H1 (cell line): ENCODE measurements around the gene PTBP1. TPM values are rescaled to one million over a fixed set of nuclear protein-coding genes. Genes with fewer than 3 reads are reported as not detected.

ENCODE experiments used
- CTCF ChIA-PET: fragments of 300-600 bp; sonication (Branson Sonifier 250); formaldehyde crosslinking; loops from one replicate; lab custom pipeline; 2021; ENCODE audit not compliant: partially characterized antibody; lab: Charles Lee
- POLR2A ChIA-PET: fragments of 300-600 bp; sonication (Branson Sonifier 250); formaldehyde crosslinking; loops from one replicate; lab custom pipeline; 2021; ENCODE audit warnings: inconsistent platforms; ENCODE audit not compliant: partially characterized antibody; lab: Charles Lee
- DNase-seq, 2 experiments: peaks; one replicate each; pipeline versions ENCODE4 v3.0.0 to v3.0.0-alpha.2; 2010 to 2022; ENCODE audit warnings: low spot score in 2 of 2, low read depth in 1 of 2, mixed read lengths in 1 of 2
- FAIRE-seq: peaks from 2 replicates; lab custom pipeline; 2011; peaks lifted over from hg19 to GRCh38; lab: Jason Lieb, UNC
- H2AFZ ChIP-seq: 2 replicates; pipeline ENCODE4 v1.8.1; 2012; ENCODE audit warnings: low read length, inconsistent platforms
- H2AK5ac ChIP-seq: 2 replicates; pipeline ENCODE4 v1.6.1; 2013; ENCODE audit warnings: low read depth, low read length
- H2BK120ac ChIP-seq: replicated peaks from 2 replicates; pipeline ENCODE3; 2013; ENCODE audit warnings: low read depth, low read length, inconsistent platforms
- H2BK12ac ChIP-seq: 2 replicates; pipeline ENCODE4 v1.6.1; 2013; ENCODE audit warnings: low read depth, low read length
- H2BK15ac ChIP-seq: 2 replicates; pipeline ENCODE4 v1.6.1; 2013; ENCODE audit warnings: low read length
- H2BK20ac ChIP-seq: 2 replicates; pipeline ENCODE4 v1.6.1; 2013; ENCODE audit warnings: low read length
- H2BK5ac ChIP-seq: 2 replicates; pipeline ENCODE4 v1.6.1; 2013; ENCODE audit warnings: low read depth, low read length
- H3K14ac ChIP-seq: 2 replicates; pipeline ENCODE4 v1.6.1; 2013; ENCODE audit warnings: inconsistent platforms; ENCODE audit not compliant: insufficient read length
- H3K18ac ChIP-seq: 2 replicates; pipeline ENCODE4 v1.6.1; 2013; ENCODE audit warnings: low read length; ENCODE audit errors: extremely low read depth
- H3K23ac ChIP-seq: 2 replicates; pipeline ENCODE4 v1.6.1; 2013; ENCODE audit warnings: inconsistent platforms; ENCODE audit not compliant: insufficient read length
- H3K23me2 ChIP-seq: 2 replicates; pipeline ENCODE4 v1.6.1; 2013; ENCODE audit warnings: low read depth, low read length
- H3K27ac ChIP-seq: 2 replicates; pipeline ENCODE4 v1.6.1; 2011; ENCODE audit warnings: low read depth, low read length, inconsistent platforms
- H3K27me3 ChIP-seq, 4 experiments: replicated peaks in 1 of 4; 1 replicate in 1 of 4; 2 replicates in 3 of 4; pipeline versions ENCODE4 v1.6.1 to v1.8.1; 2011 to 2013; ENCODE audit warnings: low read length in 3 of 4, mild to moderate bottlenecking in 3 of 4, inconsistent platforms in 2 of 4, mixed read lengths in 2 of 4, moderate library complexity in 1 of 4; ENCODE audit not compliant: control insufficient read depth in 3 of 4, insufficient read depth in 3 of 4; ENCODE audit errors: extremely low read depth in 1 of 4
- H3K36me3 ChIP-seq, 4 experiments: 2 replicates each; pipeline versions ENCODE4 v1.6.1 to v1.8.1; 2011 to 2013; ENCODE audit warnings: mild to moderate bottlenecking in 4 of 4, low read length in 3 of 4, moderate library complexity in 2 of 4, control low read depth in 1 of 4, inconsistent platforms in 1 of 4; ENCODE audit not compliant: insufficient read depth in 4 of 4, control insufficient read depth in 2 of 4
- H3K4ac ChIP-seq: replicated peaks from 2 replicates; pipeline ENCODE3; 2013; ENCODE audit warnings: low read length, low read depth, mixed read lengths, inconsistent platforms; ENCODE audit not compliant: insufficient read length
- H3K4me1 ChIP-seq, 4 experiments: replicated peaks in 1 of 4; 1 replicate in 1 of 4; 2 replicates in 3 of 4; pipeline versions ENCODE4 v1.6.1 to v1.8.1; 2011 to 2013; ENCODE audit warnings: low read length in 3 of 4, inconsistent platforms in 2 of 4, mixed read lengths in 1 of 4; ENCODE audit not compliant: insufficient read depth in 4 of 4, control insufficient read depth in 3 of 4
- H3K4me2 ChIP-seq, 2 experiments: 2 replicates each; pipeline versions ENCODE4 v1.6.1 to v1.8.1; 2011 to 2013; ENCODE audit warnings: low read depth in 2 of 2, low read length in 2 of 2, control low read depth in 1 of 2, inconsistent platforms in 1 of 2, mild to moderate bottlenecking in 1 of 2; ENCODE audit not compliant: insufficient read depth in 1 of 2
- H3K4me3 ChIP-seq, 4 experiments: fragments of 200-600, 300-600 bp in 1 of 4; sonication (generic), shearing (Covaris generic), sonication (Bioruptor Twin) in 1 of 4; 2 replicates each; pipeline versions ENCODE4 v1.5.1 to v1.8.1; 2011 to 2016; ENCODE audit warnings: low read length in 4 of 4, low read depth in 3 of 4, control low read depth in 2 of 4, inconsistent platforms in 2 of 4, mild to moderate bottlenecking in 2 of 4, mixed read lengths in 1 of 4, moderate library complexity in 1 of 4; ENCODE audit not compliant: insufficient read depth in 2 of 4; ENCODE audit errors: extremely low read depth in 1 of 4
- H3K56ac ChIP-seq: replicated peaks from 2 replicates; pipeline ENCODE3; 2013; ENCODE audit warnings: low read depth, mild to moderate bottlenecking, mixed read lengths, low read length, inconsistent platforms; ENCODE audit not compliant: insufficient read length
- H3K79me1 ChIP-seq: 2 replicates; pipeline ENCODE4 v1.6.1; 2013; ENCODE audit warnings: low read depth, low read length, control low read depth
- H3K79me2 ChIP-seq, 2 experiments: 2 replicates each; pipeline versions ENCODE4 v1.6.1 to v1.8.1; 2012 to 2013; ENCODE audit warnings: low read length in 2 of 2, mild to moderate bottlenecking in 2 of 2, inconsistent platforms in 1 of 2; ENCODE audit not compliant: insufficient read depth in 2 of 2, control insufficient read depth in 1 of 2
- H3K9ac ChIP-seq, 4 experiments: replicated peaks in 1 of 4; 1 replicate in 1 of 4; 2 replicates in 3 of 4; pipeline versions ENCODE4 v1.6.1 to v1.8.1; 2011 to 2013; ENCODE audit warnings: low read depth in 3 of 4, low read length in 3 of 4, control low read depth in 2 of 4, mild to moderate bottlenecking in 2 of 4, moderate library complexity in 2 of 4, inconsistent platforms in 1 of 4; ENCODE audit errors: extremely low read depth in 1 of 4
- H3K9me3 ChIP-seq, 2 experiments: 2 replicates each; pipeline versions ENCODE4 v1.6.1 to v1.8.1; 2012 to 2013; ENCODE audit warnings: mild to moderate bottlenecking in 2 of 2, moderate library complexity in 2 of 2, control low read depth in 1 of 2, inconsistent platforms in 1 of 2, low read depth in 1 of 2, low read length in 1 of 2, mixed read lengths in 1 of 2; ENCODE audit not compliant: insufficient read depth in 2 of 2
- H4K20me1 ChIP-seq, 2 experiments: replicated peaks in 1 of 2; 2 replicates each; pipeline versions ENCODE3 to v1.8.1; 2011 to 2013; ENCODE audit warnings: inconsistent platforms in 2 of 2, low read length in 2 of 2, mild to moderate bottlenecking in 1 of 2; ENCODE audit not compliant: insufficient read depth in 2 of 2, control insufficient read depth in 1 of 2
- H4K5ac ChIP-seq: 2 replicates; pipeline ENCODE4 v1.6.1; 2013; ENCODE audit warnings: low read length, low read depth, mixed read lengths, inconsistent platforms; ENCODE audit not compliant: insufficient read length
- H4K8ac ChIP-seq: 2 replicates; pipeline ENCODE4 v1.8.0; 2013; ENCODE audit warnings: mild to moderate bottlenecking, moderate library complexity, low read length, inconsistent platforms; ENCODE audit not compliant: insufficient read depth; ENCODE audit errors: extremely low read depth
- H4K91ac ChIP-seq: replicated peaks from 2 replicates; pipeline ENCODE3; 2013; ENCODE audit warnings: low read length, mixed read lengths, inconsistent platforms; ENCODE audit not compliant: insufficient read length
- HDAC2 ChIP-seq, 2 experiments: fragments of 300-600 bp in 1 of 2; sonication (generic) in 1 of 2; IDR thresholded peaks; 2 replicates each; pipeline ENCODE4 v1.6.1; 2011 to 2012; ENCODE audit warnings: low read depth in 2 of 2, low read length in 2 of 2, mild to moderate bottlenecking in 2 of 2, moderate library complexity in 2 of 2, borderline replicate concordance in 1 of 2, inconsistent platforms in 1 of 2
- JUN ChIP-seq: IDR thresholded peaks from 2 replicates; pipeline ENCODE4 v1.6.1; 2011; ENCODE audit warnings: low read depth, mild to moderate bottlenecking, improper control_type of control experiment, low read length
- KDM1A ChIP-seq: fragments of 200-600, 300-600 bp; sonication (generic); IDR thresholded peaks from 2 replicates; pipeline ENCODE4 v1.7.1; 2016; ENCODE audit warnings: mild to moderate bottlenecking, low read length, borderline replicate concordance
- KDM5A ChIP-seq: fragments of 200-600 bp; IDR thresholded peaks from 2 replicates; pipeline ENCODE4 v1.7.1; 2012; ENCODE audit warnings: mild to moderate bottlenecking, low read length, inconsistent platforms, mixed read lengths
- PHF8 ChIP-seq: fragments of 200-600 bp; sonication (generic); conservative IDR thresholded peaks from 2 replicates; pipeline ENCODE4 v1.7.1; 2012; ENCODE audit warnings: low read depth, mild to moderate bottlenecking, inconsistent platforms, low read length, moderate library complexity
- POLR2AphosphoS5 ChIP-seq: IDR thresholded peaks from 2 replicates; pipeline ENCODE4 v1.6.1; 2011; ENCODE audit warnings: low read depth, low read length
- SIX5 ChIP-seq: IDR thresholded peaks from 2 replicates; pipeline ENCODE4 v1.6.1; 2011; ENCODE audit warnings: mild to moderate bottlenecking, low read depth, low read length
- TAF1 ChIP-seq: IDR thresholded peaks from 2 replicates; pipeline ENCODE4 v1.6.1; 2011; ENCODE audit warnings: mild to moderate bottlenecking, low read depth, low read length
- USF2 ChIP-seq: IDR thresholded peaks from 2 replicates; pipeline ENCODE4 v1.6.1; 2011; ENCODE audit warnings: low read length, improper control_type of control experiment
- WGBS, 2 experiments: shearing (Covaris generic) in 1 of 2; methylation state at CpG; one replicate each; pipeline versions ENCODE4 v1.1.6 to v1.1.7; 2013 to 2015; ENCODE audit warnings: low lambda C conversion rate in 2 of 2, mixed read lengths in 2 of 2, inconsistent platforms in 1 of 2, low coverage in 1 of 2, missing lambda C conversion rate in 1 of 2; ENCODE audit not compliant: insufficient replicate concordance in 2 of 2, insufficient coverage in 1 of 2, insufficient read length in 1 of 2; ENCODE audit errors: extremely low coverage in 1 of 2, missing lambda C conversion rate in 1 of 2; 5-methylcytosine and 5-hydroxymethylcytosine counted together
- polyA plus RNA-seq, 7 experiments: library from polyadenylated mRNA; depleted of rRNA in 3 of 7; stranded (reverse) in 5 of 7; unstranded in 2 of 7; fragments of >200 nt in 5 of 7; fragments of 200-250 nt in 2 of 7; gene quantifications; 1 replicate in 5 of 7; 2 replicates in 1 of 7; 4 replicates in 1 of 7; pipeline versions ENCODE4 v1.2.1 to v1.2.3, GENCODE V29; 2011 to 2013; ENCODE audit warnings: missing spikeins in 2 of 7, mixed read lengths in 2 of 7
- total RNA-seq: library from RNA; stranded (reverse); fragmentation: NEBNext Ultra II Directional; extraction: Animal tissue kit (Norgen Biotek cat#: 25700); gene quantifications from 2 replicates; pipeline ENCODE4 v1.2.1, GENCODE V29; 2021

The PTBP1 gene
- total and polyA plus RNA-seq, 2 of the 8 experiments (the other 6 are each of a cell fraction or from before 2014, with no cell fraction given): 528 to 888 TPM

- Histone ChIP-seq H3K79me1 (no peaks in the 10 kb centered on the region), H2BK120ac (no peak overlapping the region), H3K4ac (no peak overlapping the region), H3K27me3 (no peaks in the 10 kb centered on the region), H2BK12ac (no peak overlapping the region), H3K4me1 (peaks cover 0 to 5% (median 3%) of the 10 kb centered on the region in 4 experiments; a peak in 3 of 7 replicates), H3K79me2 (no peaks in the 10 kb centered on the region), H2AK5ac (no peak overlapping the region), H3K4me2 (no peak overlapping the region), H3K4me3 (no peak overlapping the region), H2AFZ (no peak overlapping the region), H3K9ac (no peak overlapping the region), H3K23me2 (no peaks in the 10 kb centered on the region), H4K5ac (no peak overlapping the region), H3K36me3 (no peaks in the 10 kb centered on the region), H3K27ac (no peak overlapping the region), H2BK15ac (no peak overlapping the region), H4K8ac (no peak overlapping the region), H3K9me3 (peaks cover 5 to 14% of the 10 kb centered on the region in 2 experiments; a peak in 2 of 4 replicates), H3K23ac (no peak overlapping the region), H2BK5ac (no peak overlapping the region), H3K14ac (no peak overlapping the region), H2BK20ac (no peak overlapping the region), H4K91ac (no peak overlapping the region), H3K18ac (no peak overlapping the region), H4K20me1 (peaks cover 0 to 1% of the 10 kb centered on the region in 2 experiments), H3K56ac (no peak overlapping the region)
- POLR2A ChIA-PET: interaction anchor here (1.0 to 1.4 kb wide), 4 partner anchors 8 to 169 kb away, joined by 3 to 4 read pairs (median 3); no protein-coding TSS in a partner anchor
- WGBS, 2 experiments: 89% methylated on average over 14 of the region's 14 CpGs; no CpG with 5 or more reads in 1 of the 2 experiments
- TF ChIP-seq TAF1 (no peak), SIX5 (no peak), JUN (no peak), HDAC2 (IDR thresholded peaks at IDR 0.05; ENCODE audit: borderline replicate concordance in 1 of 2, low read depth in 2 of 2, low read length in 2 of 2) (no peak), POLR2AphosphoS5 (no peak), USF2 (no peak), KDM5A (no peak), PHF8 (no peak), KDM1A (no peak)
- CTCF ChIA-PET: interaction anchor here (0.7 to 1.6 kb wide), 4 partner anchors 9 to 79 kb away, joined by 3 to 6 read pairs (median 4); no protein-coding TSS in a partner anchor
- FAIRE-seq (no peak), DNase-seq (no peak)
Measured at GRCh38 chr19:749811-750210, 47.4 kb upstream of the PTBP1 start.
